PFSK-1 (cell line): ENCODE measurements around the gene SH2D5.

Experiments used
- FOXP2 ChIP-seq: optimal IDR thresholded peaks from 2 replicates; pipeline ENCODE3; 2011; ENCODE audit warnings: borderline replicate concordance, control low read depth, inconsistent platforms; ENCODE audit not compliant: insufficient read depth; ENCODE audit errors: extremely low read length, extremely low read depth
- POLR2AphosphoS5 ChIP-seq: IDR thresholded peaks from 2 replicates; pipeline ENCODE4 v1.6.1; 2012; ENCODE audit warnings: low read depth, mild to moderate bottlenecking, control low read depth, low read length, moderate library complexity
- SIN3A ChIP-seq: IDR thresholded peaks from 2 replicates; pipeline ENCODE4 v1.6.1; 2012; ENCODE audit warnings: mild to moderate bottlenecking, low read length, moderate library complexity, borderline replicate concordance; ENCODE audit not compliant: insufficient read depth
- TAF1 ChIP-seq: IDR thresholded peaks from 2 replicates; pipeline ENCODE4 v1.6.1; 2012; ENCODE audit warnings: low read length, control low read depth, borderline replicate concordance; ENCODE audit not compliant: insufficient read depth
- TF ChIP-seq, protein P1 (sequence below), 2 experiments: IDR thresholded peaks; 2 replicates each; pipeline versions ENCODE4 v1.6.1 to v1.8.0; 2011 to 2012; ENCODE audit warnings: low read depth in 2 of 2, low read length in 2 of 2, control low read depth in 1 of 2, inconsistent platforms in 1 of 2, mild to moderate bottlenecking in 1 of 2, moderate library complexity in 1 of 2; ENCODE audit not compliant: insufficient read depth in 1 of 2

DNA sequence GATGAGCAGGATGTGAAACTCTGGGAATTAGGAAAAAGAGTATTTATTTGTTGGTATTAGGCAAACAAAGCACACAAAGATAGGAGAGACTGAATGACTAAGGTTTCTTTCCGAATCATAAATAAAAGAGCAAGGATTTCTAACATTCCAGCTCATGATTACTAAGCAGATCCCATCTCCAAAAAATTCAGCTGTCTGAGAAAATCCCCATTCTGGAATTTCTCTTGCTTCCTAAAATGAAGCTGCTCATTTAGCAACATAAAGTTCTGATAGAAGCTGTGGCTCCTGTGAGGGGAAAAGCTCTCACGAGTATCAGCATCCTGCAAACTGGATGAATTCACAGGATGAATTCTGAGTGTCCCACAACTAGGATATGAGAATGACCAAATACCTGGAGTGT lies 6.7 kb upstream of the SH2D5 start:
- TF ChIP-seq TAF1 (no peak), SIN3A (no peak), POLR2AphosphoS5 (no peak), FOXP2 (no peak)
- TF ChIP-seq, protein P1, sequence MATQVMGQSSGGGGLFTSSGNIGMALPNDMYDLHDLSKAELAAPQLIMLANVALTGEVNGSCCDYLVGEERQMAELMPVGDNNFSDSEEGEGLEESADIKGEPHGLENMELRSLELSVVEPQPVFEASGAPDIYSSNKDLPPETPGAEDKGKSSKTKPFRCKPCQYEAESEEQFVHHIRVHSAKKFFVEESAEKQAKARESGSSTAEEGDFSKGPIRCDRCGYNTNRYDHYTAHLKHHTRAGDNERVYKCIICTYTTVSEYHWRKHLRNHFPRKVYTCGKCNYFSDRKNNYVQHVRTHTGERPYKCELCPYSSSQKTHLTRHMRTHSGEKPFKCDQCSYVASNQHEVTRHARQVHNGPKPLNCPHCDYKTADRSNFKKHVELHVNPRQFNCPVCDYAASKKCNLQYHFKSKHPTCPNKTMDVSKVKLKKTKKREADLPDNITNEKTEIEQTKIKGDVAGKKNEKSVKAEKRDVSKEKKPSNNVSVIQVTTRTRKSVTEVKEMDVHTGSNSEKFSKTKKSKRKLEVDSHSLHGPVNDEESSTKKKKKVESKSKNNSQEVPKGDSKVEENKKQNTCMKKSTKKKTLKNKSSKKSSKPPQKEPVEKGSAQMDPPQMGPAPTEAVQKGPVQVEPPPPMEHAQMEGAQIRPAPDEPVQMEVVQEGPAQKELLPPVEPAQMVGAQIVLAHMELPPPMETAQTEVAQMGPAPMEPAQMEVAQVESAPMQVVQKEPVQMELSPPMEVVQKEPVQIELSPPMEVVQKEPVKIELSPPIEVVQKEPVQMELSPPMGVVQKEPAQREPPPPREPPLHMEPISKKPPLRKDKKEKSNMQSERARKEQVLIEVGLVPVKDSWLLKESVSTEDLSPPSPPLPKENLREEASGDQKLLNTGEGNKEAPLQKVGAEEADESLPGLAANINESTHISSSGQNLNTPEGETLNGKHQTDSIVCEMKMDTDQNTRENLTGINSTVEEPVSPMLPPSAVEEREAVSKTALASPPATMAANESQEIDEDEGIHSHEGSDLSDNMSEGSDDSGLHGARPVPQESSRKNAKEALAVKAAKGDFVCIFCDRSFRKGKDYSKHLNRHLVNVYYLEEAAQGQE (IDR thresholded peaks at IDR 0.05; ENCODE audit: insufficient read depth in 1 of 2, low read depth in 2 of 2, low read length in 2 of 2), result no peak
